IgD-negative memory B cell (primary cell): Measurements from ENCODE around the gene SOX1. TPM values are rescaled to one million over a fixed set of nuclear protein-coding genes. Genes with fewer than 3 reads are reported as not detected.
A peak's percentile ranks its signal among the peaks of the same experiment; 100 is the strongest.

Experiments used
- H3K27ac Mint-ChIP-seq, 3 donors: one replicate each; pipeline ENCODE4 v1.8.0; 2020 to 2022; ENCODE audit warnings: mild to moderate bottlenecking in 3 of 3, mixed read lengths in 3 of 3, moderate library complexity in 1 of 3
- H3K27me3 Mint-ChIP-seq: one replicate; pipeline ENCODE4 v1.8.0; 2021; ENCODE audit warnings: mixed read lengths
- H3K36me3 Mint-ChIP-seq: one replicate; pipeline ENCODE4 v1.8.0; 2020; ENCODE audit warnings: mild to moderate bottlenecking, mixed read lengths
- H3K4me1 Mint-ChIP-seq, 3 donors: one replicate each; pipeline ENCODE4 v1.8.0; 2020 to 2022; ENCODE audit warnings: mixed read lengths in 3 of 3, mild to moderate bottlenecking in 1 of 3
- H3K4me3 Mint-ChIP-seq, 4 donors: one replicate each; pipeline ENCODE4 v1.8.0; 2020 to 2022; ENCODE audit warnings: mild to moderate bottlenecking in 4 of 4, mixed read lengths in 4 of 4, moderate library complexity in 3 of 4
- H3K9me3 Mint-ChIP-seq, 3 donors: one replicate each; pipeline ENCODE4 v1.8.0; 2020 to 2021; ENCODE audit warnings: mixed read lengths in 3 of 3, mild to moderate bottlenecking in 1 of 3
- polyA plus RNA-seq: library from polyadenylated mRNA; unstranded; fragments of 300-500 nt; fragmentation: Illumina TruSeq; gene quantifications from one replicate; pipeline ENCODE4 v1.2.3, GENCODE V29; 2021

Gene SOX1
- polyA plus RNA-seq: not detected

DNA sequence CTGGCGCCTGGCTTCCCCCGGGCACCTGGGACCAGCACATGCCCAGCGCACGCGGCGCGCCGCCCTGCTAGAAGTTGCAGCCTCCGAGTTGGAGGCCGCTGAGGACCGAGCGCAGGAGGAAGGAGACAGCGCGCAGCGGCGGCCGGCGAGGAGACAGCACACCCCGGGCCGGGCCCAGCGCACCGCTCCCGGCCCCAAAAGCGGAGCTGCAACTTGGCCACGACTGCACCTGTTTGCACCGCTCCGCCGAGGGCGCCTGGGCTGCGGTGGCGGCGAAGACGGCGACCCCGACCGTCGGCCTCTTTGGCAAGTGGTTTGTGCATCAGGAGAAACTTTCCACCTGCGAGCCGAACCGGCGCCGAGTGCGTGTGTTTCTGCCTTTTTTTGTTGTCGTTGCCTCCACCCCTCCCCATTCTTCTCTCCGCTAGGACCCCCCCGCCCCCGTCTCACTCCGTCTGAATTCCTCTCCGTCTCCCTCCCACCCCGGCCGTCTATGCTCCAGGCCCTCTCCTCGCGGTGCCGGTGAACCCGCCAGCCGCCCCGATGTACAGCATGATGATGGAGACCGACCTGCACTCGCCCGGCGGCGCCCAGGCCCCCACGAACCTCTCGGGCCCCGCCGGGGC, at the start of gene SOX1:
Gene SOX1 (plus strand): TSS at position 34 of the 626 bp plus-strand sequence. CDS start 510 bp downstream, at position 544.
- H3K27me3 Mint-ChIP-seq: peaks cover 55% of the 10 kb centered on the region
- peak within 1 kb of the TSS in 2 of 3 donors; percentile 31 to 63 for H3K27ac Mint-ChIP-seq
- H3K4me1 Mint-ChIP-seq: peaks cover 0 to 2% (median 0%) of the 10 kb centered on the region in 3 donors
- no peaks in the 10 kb centered on the region for H3K36me3 Mint-ChIP-seq
- H3K4me3 Mint-ChIP-seq: peak within 1 kb of the TSS in 1 of 4 donors; percentile 25
- peaks cover 5 to 12% (median 8%) of the 10 kb centered on the region in 3 donors for H3K9me3 Mint-ChIP-seq

DNA sequence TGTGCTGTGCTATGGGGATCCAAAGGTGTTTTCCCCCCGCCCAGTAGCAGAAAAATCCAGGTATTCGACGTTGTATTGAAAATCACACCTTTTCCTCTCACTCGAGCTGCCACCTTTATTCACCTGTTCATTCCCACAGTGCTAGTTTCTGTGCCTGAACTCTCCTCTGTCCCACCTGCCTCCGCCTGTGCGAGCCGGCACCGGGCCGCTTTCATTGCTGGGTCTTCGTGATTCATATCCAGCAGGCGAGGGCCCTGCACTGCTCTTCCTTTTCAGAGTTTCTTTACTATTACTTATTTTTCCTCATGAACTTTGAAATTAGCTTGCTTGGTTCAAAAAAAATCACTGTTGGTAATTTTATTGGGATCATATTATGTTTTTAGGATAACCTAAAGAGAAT, 42.4 kb upstream of the SOX1 start:
- Mint-ChIP-seq H3K36me3 (no peaks in the 10 kb centered on the region), H3K4me1 (no peaks in the 10 kb centered on the region), H3K9me3 (peaks cover 0 to 13% (median 3%) of the 10 kb centered on the region in 3 donors), H3K27ac (peak overlapping the region in 2 of 3 donors; percentile 49 to 82), H3K4me3 (no peak overlapping the region), H3K27me3 (peaks cover 2% of the 10 kb centered on the region)

DNA sequence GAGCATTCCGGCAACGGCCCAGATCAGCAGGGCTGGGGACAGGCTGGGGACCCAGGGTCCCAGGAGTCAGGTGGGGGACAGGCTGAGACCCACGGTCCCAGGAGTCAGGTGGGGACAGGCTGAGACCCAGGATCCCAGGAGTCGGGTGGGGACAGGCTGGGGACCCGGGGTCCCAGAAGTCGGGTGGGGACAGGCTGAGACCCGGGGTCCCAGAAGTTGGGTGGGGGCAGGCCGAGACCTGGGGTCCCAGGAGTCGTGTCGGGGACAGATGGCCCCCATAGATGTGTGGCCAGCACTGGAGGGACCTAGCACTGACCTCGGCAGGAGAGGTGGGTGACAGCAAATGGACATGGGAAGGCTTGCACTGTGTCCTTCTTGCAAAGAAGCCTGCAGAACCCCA, 39.7 kb upstream of the SOX1 start:
- Mint-ChIP-seq H3K4me1 (no peaks in the 10 kb centered on the region), H3K4me3 (no peak overlapping the region), H3K9me3 (peaks cover 0 to 8% (median 2%) of the 10 kb centered on the region in 3 donors), H3K36me3 (no peaks in the 10 kb centered on the region), H3K27ac (no peak overlapping the region), H3K27me3 (peaks cover 2% of the 10 kb centered on the region)

DNA sequence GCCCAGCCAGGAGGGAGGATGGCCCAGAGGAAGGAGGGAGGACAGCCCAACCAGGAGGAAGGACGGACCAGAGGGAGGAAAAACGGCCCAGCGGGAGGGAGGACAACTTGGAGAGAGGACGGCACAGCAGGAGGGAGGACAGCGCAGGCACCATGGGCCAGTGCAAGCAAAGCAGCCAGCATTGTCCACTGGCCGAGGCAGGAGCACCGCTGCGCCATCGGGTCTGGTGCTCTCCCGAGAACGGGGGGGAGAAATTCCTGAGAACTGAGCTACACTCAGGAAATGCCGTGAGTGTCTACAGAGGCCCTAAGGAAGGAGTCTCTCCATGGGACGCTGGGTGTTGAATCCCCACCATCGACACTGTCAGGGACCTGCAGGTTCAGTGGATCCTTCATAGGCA, 38.5 kb upstream of the SOX1 start:
- Mint-ChIP-seq H3K4me1 (no peaks in the 10 kb centered on the region), H3K4me3 (no peak overlapping the region), H3K27me3 (peaks cover 2% of the 10 kb centered on the region), H3K27ac (no peak overlapping the region), H3K9me3 (peaks cover 0 to 7% (median 2%) of the 10 kb centered on the region in 3 donors), H3K36me3 (no peaks in the 10 kb centered on the region)

DNA sequence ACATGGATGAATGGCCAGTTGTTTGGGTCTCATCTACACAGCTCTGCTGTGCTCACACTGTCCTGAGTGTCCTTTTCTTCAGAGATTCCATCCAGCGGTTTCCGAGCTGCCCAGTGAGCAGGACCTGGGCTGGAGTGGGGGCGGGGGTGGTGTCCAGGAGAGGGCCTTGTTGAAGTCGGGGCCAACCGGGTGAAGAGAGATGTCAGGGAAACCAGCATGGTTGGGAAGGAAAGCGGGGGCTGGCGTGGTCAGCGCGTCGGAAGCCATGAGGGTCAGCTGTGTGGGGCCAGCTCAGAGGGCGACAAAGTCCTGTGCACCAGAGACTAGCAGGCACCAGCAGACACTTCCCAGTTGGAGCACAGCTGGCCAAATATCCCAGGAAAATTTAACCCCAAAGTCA, 37.8 kb upstream of the SOX1 start:
- Mint-ChIP-seq H3K4me3 (no peak overlapping the region), H3K9me3 (peaks cover 0 to 7% (median 2%) of the 10 kb centered on the region in 3 donors), H3K4me1 (no peaks in the 10 kb centered on the region), H3K27ac (no peak overlapping the region), H3K36me3 (no peaks in the 10 kb centered on the region), H3K27me3 (peaks cover 2% of the 10 kb centered on the region)

DNA sequence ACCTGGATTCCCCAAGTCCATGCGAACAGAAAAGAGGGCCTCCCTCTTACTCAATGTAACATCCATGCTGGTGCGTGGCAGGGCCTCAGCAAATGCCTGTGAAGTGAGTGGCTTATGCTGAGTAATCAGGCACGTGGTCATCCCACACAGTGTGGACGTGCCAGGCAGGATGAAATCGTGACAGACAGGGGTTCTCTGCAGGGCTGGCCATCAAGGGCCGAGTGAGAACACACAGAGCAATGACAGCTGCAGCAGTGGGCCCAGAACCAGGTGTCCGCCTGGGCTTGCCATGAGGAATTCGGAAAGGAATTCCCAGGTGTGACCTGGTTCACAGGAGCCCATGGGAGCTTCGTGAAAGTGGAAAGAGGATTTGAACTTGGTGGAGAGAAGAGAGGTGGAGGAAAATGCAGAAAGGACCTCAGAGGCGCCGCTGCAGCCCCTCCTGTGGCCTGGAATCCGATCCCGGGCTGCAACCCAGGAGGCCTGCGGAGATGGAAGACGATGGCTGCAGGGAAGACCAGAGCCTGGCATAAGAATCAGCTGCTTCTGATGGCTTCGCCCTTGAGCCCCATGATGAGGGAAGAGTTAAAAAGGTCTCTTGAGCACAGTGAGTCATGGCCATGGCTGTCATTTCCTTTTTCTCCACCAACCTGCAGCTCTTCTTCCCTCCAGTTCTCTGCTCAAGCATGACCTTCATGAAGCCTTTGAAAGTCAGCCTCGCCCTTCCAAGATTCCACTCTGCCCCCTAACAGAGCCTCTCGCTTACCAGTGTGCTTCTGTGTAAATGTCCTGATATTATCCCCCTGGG, 34.6 kb upstream of the SOX1 start:
- Mint-ChIP-seq H3K4me1 (no peaks in the 10 kb centered on the region), H3K27me3 (peaks cover 3% of the 10 kb centered on the region), H3K4me3 (peak overlapping the region in 1 of 4 donors; percentile 67), H3K27ac (no peak overlapping the region), H3K9me3 (peaks cover 0 to 2% (median 0%) of the 10 kb centered on the region in 3 donors), H3K36me3 (no peaks in the 10 kb centered on the region)

DNA sequence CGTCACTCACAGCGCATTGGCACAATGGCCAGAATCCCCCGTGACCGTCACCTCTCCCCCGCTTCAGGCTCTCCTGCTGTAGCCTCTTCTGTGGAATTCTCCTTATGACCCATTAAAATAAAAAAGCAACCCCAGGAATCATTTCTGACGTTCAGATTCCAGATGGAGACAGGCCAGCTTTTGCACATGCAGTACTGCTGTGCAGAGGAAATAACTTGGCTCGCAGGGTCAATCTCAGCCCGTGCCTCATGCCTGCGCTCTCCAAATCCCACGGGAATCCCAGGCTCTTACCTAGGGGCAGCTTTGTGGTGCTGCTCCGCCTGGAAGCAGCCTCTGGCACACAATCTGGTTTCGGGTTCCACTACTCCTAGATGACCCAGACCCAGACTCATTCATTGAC, 32.7 kb upstream of the SOX1 start:
- H3K9me3 Mint-ChIP-seq: peaks cover 0 to 4% (median 0%) of the 10 kb centered on the region in 3 donors
- no peak overlapping the region for H3K27ac Mint-ChIP-seq
- no peaks in the 10 kb centered on the region for H3K36me3 Mint-ChIP-seq
- peaks cover 0 to 1% (median 0%) of the 10 kb centered on the region in 3 donors for H3K4me1 Mint-ChIP-seq
- no peak overlapping the region for H3K4me3 Mint-ChIP-seq
- peaks cover 3% of the 10 kb centered on the region for H3K27me3 Mint-ChIP-seq

DNA sequence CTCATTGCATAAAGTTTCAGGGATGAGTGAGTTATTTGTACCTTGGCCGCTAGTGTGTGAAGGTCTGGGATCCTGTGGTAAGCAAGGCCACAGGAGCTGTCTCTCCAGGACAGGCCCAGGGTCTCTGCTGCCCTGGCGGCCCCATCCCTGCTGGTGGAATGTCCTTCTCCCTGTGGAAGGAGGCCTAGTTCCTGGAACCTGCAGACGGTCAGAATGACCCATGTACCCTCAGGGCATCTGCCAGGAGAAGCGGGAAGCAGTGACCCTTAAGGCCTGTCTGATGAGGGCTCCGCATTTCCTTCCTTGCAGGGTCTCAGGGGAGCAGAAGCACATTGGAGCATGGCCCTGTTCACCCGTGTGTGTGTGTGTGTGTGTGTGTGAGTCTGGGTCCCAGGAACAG, 32.1 kb upstream of the SOX1 start:
- Mint-ChIP-seq H3K9me3 (peaks cover 0 to 4% (median 0%) of the 10 kb centered on the region in 3 donors), H3K27me3 (peaks cover 3% of the 10 kb centered on the region), H3K27ac (no peak overlapping the region), H3K36me3 (no peaks in the 10 kb centered on the region), H3K4me3 (no peak overlapping the region), H3K4me1 (peaks cover 0 to 1% (median 0%) of the 10 kb centered on the region in 3 donors)

DNA sequence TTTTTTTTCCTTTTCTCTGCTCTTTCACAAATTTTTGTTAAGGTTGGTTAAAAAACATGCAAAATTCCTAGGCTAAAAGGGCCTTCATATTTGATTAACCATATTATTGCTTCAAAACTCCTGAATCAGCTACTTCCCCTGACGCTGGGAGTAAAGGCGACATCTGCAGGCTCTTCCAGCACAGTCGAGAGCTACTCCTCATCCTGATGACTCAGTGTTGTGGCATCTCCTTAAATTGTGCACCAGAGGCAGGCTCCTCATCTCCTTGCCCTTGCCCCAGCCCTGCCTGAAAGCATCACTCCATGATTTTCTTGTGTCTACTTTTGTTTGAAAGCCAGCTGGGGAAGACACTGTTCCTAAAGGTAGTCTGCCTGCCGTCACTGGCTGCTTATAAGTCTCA, 24.5 kb upstream of the SOX1 start:
- Mint-ChIP-seq H3K36me3 (no peaks in the 10 kb centered on the region), H3K9me3 (peaks cover 4 to 28% (median 13%) of the 10 kb centered on the region in 3 donors), H3K4me3 (no peak overlapping the region), H3K4me1 (peaks cover 0 to 1% (median 0%) of the 10 kb centered on the region in 3 donors), H3K27ac (no peak overlapping the region), H3K27me3 (no peaks in the 10 kb centered on the region)

DNA sequence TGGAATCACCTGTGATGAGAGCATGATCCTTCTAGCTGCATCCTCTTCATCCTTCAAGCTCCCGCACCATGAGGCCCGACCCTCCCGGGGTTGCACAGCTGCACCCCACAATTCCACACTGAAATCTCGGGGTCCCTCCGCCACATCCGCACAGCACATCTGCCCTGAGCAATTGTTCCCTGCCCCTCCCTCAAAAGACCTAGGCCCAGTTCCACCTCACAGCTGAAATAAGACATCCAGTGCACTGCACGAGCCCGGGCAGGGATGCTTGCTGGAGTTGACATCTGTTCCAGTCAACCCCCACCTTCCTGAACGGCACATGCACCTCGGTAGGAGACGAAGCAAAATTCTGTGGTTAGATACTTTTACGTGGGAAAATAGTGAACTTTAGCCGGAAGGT, 14.7 kb upstream of the SOX1 start:
- Mint-ChIP-seq H3K4me3 (no peak overlapping the region), H3K27me3 (peaks cover 24% of the 10 kb centered on the region), H3K9me3 (peaks cover 0 to 15% (median 3%) of the 10 kb centered on the region in 3 donors), H3K36me3 (no peaks in the 10 kb centered on the region), H3K4me1 (peaks cover 0 to 2% (median 0%) of the 10 kb centered on the region in 3 donors), H3K27ac (peak overlapping the region in 1 of 3 donors; percentile 45)

DNA sequence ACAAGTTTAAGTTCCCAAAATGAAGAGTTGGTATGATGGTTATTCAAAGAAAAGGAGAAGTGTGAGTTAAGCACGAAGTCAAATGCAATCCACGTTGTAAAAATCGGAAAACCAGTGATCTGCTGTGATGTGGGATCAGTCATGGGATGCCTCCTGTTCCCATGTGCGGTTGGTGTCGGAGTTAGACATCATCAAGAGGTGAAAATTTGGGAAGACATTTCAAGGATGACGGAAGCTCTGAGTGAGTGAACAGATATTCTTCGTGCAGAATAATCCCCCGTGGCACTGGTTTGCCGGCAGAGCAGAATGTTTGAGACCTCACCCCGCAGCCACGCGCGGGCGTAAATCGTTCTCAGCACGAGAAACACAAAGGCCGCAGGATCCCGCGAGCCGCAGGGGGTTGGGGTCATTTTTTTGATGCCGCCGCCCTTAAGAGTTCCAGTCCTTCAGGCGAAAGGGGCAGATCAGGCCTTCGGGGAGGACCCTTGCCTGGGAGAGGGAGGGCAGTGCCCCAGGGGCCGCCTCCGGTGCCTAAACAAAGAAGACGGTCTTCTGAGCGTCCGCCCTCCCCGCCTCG, 13.7 kb upstream of the SOX1 start:
- peaks cover 0 to 2% (median 0%) of the 10 kb centered on the region in 3 donors for H3K4me1 Mint-ChIP-seq
- peak overlapping the region in 1 of 3 donors; percentile 44 for H3K27ac Mint-ChIP-seq
- no peaks in the 10 kb centered on the region for H3K36me3 Mint-ChIP-seq
- H3K27me3 Mint-ChIP-seq: peaks cover 30% of the 10 kb centered on the region
- H3K9me3 Mint-ChIP-seq: peaks cover 0 to 12% (median 3%) of the 10 kb centered on the region in 3 donors
- H3K4me3 Mint-ChIP-seq: no peak overlapping the region

DNA sequence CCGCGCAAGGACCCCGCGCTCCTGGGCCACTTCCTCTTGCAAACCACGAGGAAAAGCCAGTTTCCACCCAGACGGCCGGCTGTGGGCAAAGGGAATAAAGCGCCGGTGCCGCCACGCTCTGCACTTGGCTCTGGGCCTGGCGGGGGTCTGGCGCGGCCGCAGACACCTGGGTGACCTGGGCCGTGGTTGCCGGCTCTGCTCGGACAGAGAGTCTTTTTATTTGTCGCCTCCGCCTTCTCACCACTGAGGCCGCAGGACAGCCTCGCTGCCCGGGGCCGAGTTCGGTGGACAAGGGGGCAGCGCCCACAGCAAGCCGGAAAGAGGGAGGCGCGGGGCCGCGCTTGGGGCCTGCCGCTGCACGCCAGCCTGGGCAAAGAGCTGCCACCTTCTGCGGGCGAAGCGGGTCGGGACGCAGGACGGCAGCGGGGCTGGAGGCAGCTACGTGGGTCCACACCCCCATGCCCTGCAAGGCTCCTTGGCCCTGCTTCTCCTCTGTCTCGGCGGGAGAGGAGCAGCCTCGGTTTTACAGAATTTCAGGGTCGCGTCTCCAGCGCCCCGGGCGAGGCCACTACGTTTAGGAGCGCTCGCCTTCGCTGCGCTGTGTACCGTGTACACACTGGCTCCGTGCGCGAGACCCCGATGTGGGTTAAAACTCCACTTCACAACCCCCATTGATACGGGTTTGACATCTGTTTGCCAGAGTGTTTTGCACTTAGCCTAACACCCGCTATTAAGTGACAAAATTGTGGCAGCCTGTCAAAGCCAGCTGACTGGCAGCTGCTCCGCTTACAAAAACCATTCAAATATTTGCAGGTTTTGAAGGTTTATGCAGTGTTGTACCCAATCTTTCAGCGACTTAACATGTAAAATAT, 13.0 kb upstream of the SOX1 start:
- H3K27me3 Mint-ChIP-seq: peaks cover 35% of the 10 kb centered on the region
- H3K27ac Mint-ChIP-seq: no peak overlapping the region
- no peak overlapping the region for H3K4me3 Mint-ChIP-seq

DNA sequence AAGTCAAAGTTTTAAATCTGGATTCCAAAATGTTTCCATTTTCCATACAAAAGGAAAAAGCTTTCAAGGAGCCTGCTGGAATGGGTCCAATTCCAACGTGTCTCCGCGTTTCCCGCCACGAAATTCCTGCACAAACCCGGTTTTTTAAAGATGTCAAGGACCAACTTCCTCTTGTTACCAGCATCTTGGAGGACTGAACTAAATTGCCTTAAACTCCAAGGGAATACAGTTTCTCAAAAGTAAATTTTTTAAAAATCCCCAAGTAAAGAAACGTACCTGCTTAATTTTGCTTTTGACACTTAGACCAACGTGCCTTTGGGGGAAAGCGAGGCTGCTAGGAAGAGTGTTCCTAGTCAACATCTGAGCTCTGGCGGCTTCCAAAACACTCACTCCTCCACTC, 12.3 kb upstream of the SOX1 start:
- peaks cover 42% of the 10 kb centered on the region for H3K27me3 Mint-ChIP-seq
- H3K27ac Mint-ChIP-seq: no peak overlapping the region
- peaks cover 0 to 3% (median 0%) of the 10 kb centered on the region in 3 donors for H3K4me1 Mint-ChIP-seq
- H3K4me3 Mint-ChIP-seq: peak overlapping the region in 1 of 4 donors; percentile 57
- no peaks in the 10 kb centered on the region for H3K36me3 Mint-ChIP-seq
- H3K9me3 Mint-ChIP-seq: peaks cover 0 to 8% (median 3%) of the 10 kb centered on the region in 3 donors

More for the DNA sequence above, 13.0 kb upstream of the SOX1 start:
- H3K36me3 Mint-ChIP-seq: no peaks in the 10 kb centered on the region
- peaks cover 0 to 8% (median 3%) of the 10 kb centered on the region in 3 donors for H3K9me3 Mint-ChIP-seq
- peaks cover 0 to 2% (median 0%) of the 10 kb centered on the region in 3 donors for H3K4me1 Mint-ChIP-seq
